Left lung (tissue), 10 donors: ENCODE results near the gene KLHL1. TPM values are rescaled to one million over a fixed set of nuclear protein-coding genes. Genes with fewer than 3 reads are reported as not detected.

Experiments
- ATAC-seq: fragments of 200-7000 bp; cut with Tn5 transposase; one replicate; pipeline ENCODE4 v1.9.1; 2020; ENCODE audit warnings: moderate library complexity
- DNase-seq, 4 donors: peaks; one replicate each; pipeline ENCODE4 v3.0.0-alpha.2; 2013 to 2020
- H3K27ac ChIP-seq, 2 donors: fragments of 200-600 bp; sonication (generic) in 1 of 2; one replicate each; pipeline versions ENCODE4 v1.5.0 to v1.8.0; 2020 to 2021
- H3K27me3 ChIP-seq, 2 donors: fragments of 200-600 bp; sonication (generic) in 1 of 2; one replicate each; pipeline versions ENCODE4 v1.5.0 to v1.8.0; 2020 to 2021
- H3K36me3 ChIP-seq, 2 donors: fragments of 200-600 bp; sonication (generic) in 1 of 2; one replicate each; pipeline versions ENCODE4 v1.5.0 to v1.8.0; 2020 to 2021
- H3K4me1 ChIP-seq, 2 donors: fragments of 200-600 bp; one replicate each; pipeline ENCODE4 v1.8.0; 2021
- H3K4me3 ChIP-seq, 2 donors: fragments of 200-600 bp; sonication (generic) in 1 of 2; one replicate each; pipeline versions ENCODE4 v1.5.0 to v1.8.0; 2020 to 2021; ENCODE audit warnings: mild to moderate bottlenecking in 1 of 2
- H3K9me3 ChIP-seq, 2 donors: fragments of 200-600 bp; sonication (generic) in 1 of 2; one replicate each; pipeline versions ENCODE4 v1.5.0 to v1.8.0; 2020 to 2021
- intact Hi-C, 2 donors: fragments of 100-400 bp; cut with DNase I; formaldehyde crosslinking; loops; one replicate each; pipeline versions ENCODE4 v1.11.2 to v1.14.2; 2022
- polyA plus RNA-seq, 6 donors: library from polyadenylated mRNA; unstranded; fragments of 120-200 nt; gene quantifications; one replicate each; pipeline ENCODE4 v1.2.1, GENCODE V29; 2013; ENCODE audit not compliant: insufficient read length in 6 of 6
- total RNA-seq, 2 donors: library from RNA; stranded (reverse); fragmentation: NEBNext Ultra II Directional; extraction: Animal tissue kit (Norgen Biotek cat#: 25700); gene quantifications; one replicate each; pipeline ENCODE4 v1.2.1, GENCODE V29; 2021
- TF ChIP-seq, protein P1 (sequence below), 2 donors: fragments of 200-600 bp; sonication (generic) in 1 of 2; IDR thresholded peaks; one replicate each; pipeline versions ENCODE4 v1.5.0 to v1.8.0; 2021; ENCODE audit warnings: antibody characterized with exemption in 2 of 2
- donor health status: DM: no; HTN: yes; CAD: no.
- donor health status: DM: no; HTN: no; CAD: no.

The KLHL1 gene
- total and polyA plus RNA-seq, 8 donors, result 0.06 TPM; not detected in 4

- H3K27me3 ChIP-seq, result no peaks in the 10 kb centered on the region
Observed at GRCh38 chr13:69879936-69880335, 228.3 kb downstream of the KLHL1 start.

DNA sequence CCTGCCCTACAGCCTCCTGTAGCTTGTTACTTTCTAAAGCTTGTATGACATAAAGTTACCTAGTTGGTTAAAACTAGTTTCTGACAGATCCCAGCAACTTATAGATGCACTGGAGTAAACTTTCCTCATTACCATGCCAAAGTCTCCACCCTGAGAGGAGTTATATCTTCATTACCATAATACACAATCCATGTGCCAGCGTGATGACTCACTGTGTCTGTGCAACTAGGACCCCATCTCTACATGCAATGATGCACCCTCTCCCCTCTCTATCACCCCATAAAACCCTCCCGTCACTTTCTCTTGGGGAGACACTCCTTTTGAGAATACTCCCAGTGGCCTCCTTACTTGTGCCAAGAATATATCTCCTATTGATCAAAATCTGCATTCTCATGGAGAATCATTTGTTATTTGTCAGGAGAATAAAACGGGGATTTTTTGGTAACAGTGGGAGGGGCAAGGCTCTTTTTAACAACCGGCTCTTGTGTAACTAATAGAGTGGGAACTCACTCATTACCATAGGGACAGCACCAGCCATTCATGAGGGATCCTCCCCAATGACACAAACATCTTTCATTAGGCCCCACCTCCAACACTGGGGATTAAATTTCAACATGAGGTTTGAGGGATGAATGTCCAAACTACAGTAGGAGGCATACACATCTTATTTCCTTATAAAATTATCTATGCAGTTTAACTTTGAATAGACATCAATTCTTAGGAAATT lies 235.8 kb downstream of the KLHL1 start:
- Histone ChIP-seq H3K27me3 (no peaks in the 10 kb centered on the region), H3K4me3 (no peak overlapping the region), H3K9me3 (no peaks in the 10 kb centered on the region), H3K27ac (no peak overlapping the region), H3K36me3 (no peaks in the 10 kb centered on the region), H3K4me1 (no peaks in the 10 kb centered on the region)
- DNase-seq, result no peak
- ATAC-seq, result no peak
- TF ChIP-seq, protein P1, sequence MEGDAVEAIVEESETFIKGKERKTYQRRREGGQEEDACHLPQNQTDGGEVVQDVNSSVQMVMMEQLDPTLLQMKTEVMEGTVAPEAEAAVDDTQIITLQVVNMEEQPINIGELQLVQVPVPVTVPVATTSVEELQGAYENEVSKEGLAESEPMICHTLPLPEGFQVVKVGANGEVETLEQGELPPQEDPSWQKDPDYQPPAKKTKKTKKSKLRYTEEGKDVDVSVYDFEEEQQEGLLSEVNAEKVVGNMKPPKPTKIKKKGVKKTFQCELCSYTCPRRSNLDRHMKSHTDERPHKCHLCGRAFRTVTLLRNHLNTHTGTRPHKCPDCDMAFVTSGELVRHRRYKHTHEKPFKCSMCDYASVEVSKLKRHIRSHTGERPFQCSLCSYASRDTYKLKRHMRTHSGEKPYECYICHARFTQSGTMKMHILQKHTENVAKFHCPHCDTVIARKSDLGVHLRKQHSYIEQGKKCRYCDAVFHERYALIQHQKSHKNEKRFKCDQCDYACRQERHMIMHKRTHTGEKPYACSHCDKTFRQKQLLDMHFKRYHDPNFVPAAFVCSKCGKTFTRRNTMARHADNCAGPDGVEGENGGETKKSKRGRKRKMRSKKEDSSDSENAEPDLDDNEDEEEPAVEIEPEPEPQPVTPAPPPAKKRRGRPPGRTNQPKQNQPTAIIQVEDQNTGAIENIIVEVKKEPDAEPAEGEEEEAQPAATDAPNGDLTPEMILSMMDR (IDR thresholded peaks at IDR 0.05), result no peak
- intact Hi-C loops, result no loop called here

More at GRCh38 chr13:69879936-69880335, 228.3 kb downstream of the KLHL1 start:
- DNase-seq, result peak in 1 of 4 donors; percentile 14
- Histone ChIP-seq H3K27ac (no peak overlapping the region), H3K36me3 (no peaks in the 10 kb centered on the region), H3K9me3 (no peaks in the 10 kb centered on the region), H3K4me3 (no peak overlapping the region), H3K4me1 (no peaks in the 10 kb centered on the region)
- ATAC-seq, result no peak
- TF ChIP-seq, protein P1 (IDR thresholded peaks at IDR 0.05), result no peak
- intact Hi-C loops, result no loop called here

GRCh38 chr13:69866555-69866954 lies 241.7 kb downstream of the KLHL1 start:
- Histone ChIP-seq H3K4me3 (no peak overlapping the region), H3K9me3 (no peaks in the 10 kb centered on the region), H3K27me3 (no peaks in the 10 kb centered on the region), H3K27ac (no peak overlapping the region), H3K36me3 (no peaks in the 10 kb centered on the region), H3K4me1 (no peaks in the 10 kb centered on the region)
- TF ChIP-seq, protein P1 (IDR thresholded peaks at IDR 0.05), result no peak
- DNase-seq, result no peak
- intact Hi-C loops, result no loop called here
- ATAC-seq, result no peak

- TF ChIP-seq, protein P1 (IDR thresholded peaks at IDR 0.05), result peak; percentile 51 to 58
- DNase-seq (peak in 2 of 4 donors; percentile 29 to 46), ATAC-seq (peak; percentile 75)
- no peaks in the 10 kb centered on the region for H3K27me3 ChIP-seq
- no peak overlapping the region for H3K27ac ChIP-seq
- no peaks in the 10 kb centered on the region for H3K9me3 ChIP-seq
- H3K4me1 ChIP-seq, result no peaks in the 10 kb centered on the region
- H3K36me3 ChIP-seq, result no peaks in the 10 kb centered on the region
- H3K4me3 ChIP-seq, result no peak overlapping the region
- intact Hi-C loops, result no loop called here
Observed at GRCh38 chr13:69857183-69857821, 250.9 kb downstream of the KLHL1 start.

GRCh38 chr13:69856331-69856730 lies 251.9 kb downstream of the KLHL1 start:
- Histone ChIP-seq H3K27ac (no peak overlapping the region), H3K4me1 (no peaks in the 10 kb centered on the region), H3K36me3 (no peaks in the 10 kb centered on the region), H3K4me3 (no peak overlapping the region), H3K27me3 (no peaks in the 10 kb centered on the region), H3K9me3 (no peaks in the 10 kb centered on the region)
- DNase-seq, result no peak
- peak; percentile 17 for ATAC-seq
- intact Hi-C loops, result no loop called here
- TF ChIP-seq, protein P1 (IDR thresholded peaks at IDR 0.05), result no peak
